Astrocyte (in vitro differentiated cells and primary cell): ENCODE data around the gene TFRC. TPM values are rescaled to one million over a fixed set of nuclear protein-coding genes. Genes with fewer than 3 reads are reported as not detected.
"Not testable (repeated sequence)": the region's sequence is repeated elsewhere in the genome, so short reads cannot be mapped to it uniquely, and the experiment has no call there.

Source experiments
- DNase-seq: peaks from one replicate; pipeline ENCODE4 v3.0.0-alpha.2; 2010; ENCODE audit warnings: low read depth
- FAIRE-seq: peaks from 2 replicates; lab custom pipeline; 2011; peaks lifted over from hg19 to GRCh38; lab: Jason Lieb, UNC
- H2AFZ ChIP-seq: 2 replicates; pipeline ENCODE4 v1.6.0; 2012; ENCODE audit warnings: low read depth, low read length, inconsistent platforms
- H3K27ac ChIP-seq: 2 replicates; pipeline ENCODE4 v1.5.1; 2011; ENCODE audit warnings: low read depth, low read length, inconsistent platforms
- H3K27me3 ChIP-seq: 2 replicates; pipeline ENCODE4 v1.6.0; 2011; ENCODE audit warnings: low read length, inconsistent platforms; ENCODE audit not compliant: insufficient read depth
- H3K36me3 ChIP-seq: 2 replicates; pipeline ENCODE4 v1.5.1; 2011; ENCODE audit warnings: low read length, inconsistent platforms; ENCODE audit not compliant: insufficient read depth
- H3K4me1 ChIP-seq: 2 replicates; pipeline ENCODE4 v1.5.1; 2011; ENCODE audit warnings: low read length, inconsistent platforms; ENCODE audit not compliant: insufficient read depth
- H3K4me2 ChIP-seq: 2 replicates; pipeline ENCODE4 v1.6.0; 2012; ENCODE audit warnings: low read length, inconsistent platforms
- H3K4me3 ChIP-seq: 2 replicates; pipeline ENCODE4 v1.5.1; 2011; ENCODE audit warnings: low read depth, mild to moderate bottlenecking, low read length, inconsistent platforms; ENCODE audit not compliant: insufficient read depth
- H3K79me2 ChIP-seq: 2 replicates; pipeline ENCODE4 v1.6.0; 2012; ENCODE audit warnings: mild to moderate bottlenecking, low read length, inconsistent platforms; ENCODE audit not compliant: insufficient read depth
- H3K9ac ChIP-seq: 2 replicates; pipeline ENCODE4 v1.6.0; 2012; ENCODE audit warnings: mild to moderate bottlenecking, low read length, inconsistent platforms
- H3K9me3 ChIP-seq: 2 replicates; pipeline ENCODE4 v1.5.1; 2012; ENCODE audit warnings: low read depth, mild to moderate bottlenecking, low read length, inconsistent platforms; ENCODE audit not compliant: insufficient read depth
- H4K20me1 ChIP-seq: 2 replicates; pipeline ENCODE4 v1.6.0; 2012; ENCODE audit warnings: low read length, inconsistent platforms; ENCODE audit not compliant: insufficient read depth
- H3K27ac Mint-ChIP-seq: one replicate; pipeline ENCODE4 v1.8.0; 2021; ENCODE audit warnings: mild to moderate bottlenecking, mixed read lengths; ENCODE audit not compliant: unreplicated experiment
- H3K27me3 Mint-ChIP-seq: one replicate; pipeline ENCODE4 v1.8.0; 2021; ENCODE audit warnings: low read depth, mixed read lengths; ENCODE audit not compliant: unreplicated experiment
- H3K36me3 Mint-ChIP-seq: one replicate; pipeline ENCODE4 v1.8.0; 2021; ENCODE audit warnings: low read depth, mixed read lengths; ENCODE audit not compliant: unreplicated experiment
- H3K4me1 Mint-ChIP-seq: one replicate; pipeline ENCODE4 v1.8.0; 2021; ENCODE audit warnings: low read depth, mixed read lengths; ENCODE audit not compliant: unreplicated experiment
- H3K4me3 Mint-ChIP-seq: one replicate; pipeline ENCODE4 v1.8.0; 2021; ENCODE audit warnings: mild to moderate bottlenecking, moderate library complexity, mixed read lengths; ENCODE audit not compliant: unreplicated experiment
- H3K9me3 Mint-ChIP-seq: one replicate; pipeline ENCODE4 v1.8.0; 2021; ENCODE audit warnings: mild to moderate bottlenecking, mixed read lengths; ENCODE audit not compliant: unreplicated experiment
- CTCF ChIP-seq: IDR thresholded peaks from 2 replicates; pipeline ENCODE4 v1.5.1; 2011; ENCODE audit warnings: low read depth, mild to moderate bottlenecking, inconsistent platforms, low read length, moderate library complexity; ENCODE audit not compliant: insufficient read depth
- EZH2 ChIP-seq: IDR thresholded peaks from 2 replicates; pipeline ENCODE4 v1.6.1; 2012; ENCODE audit warnings: mild to moderate bottlenecking, low read length, inconsistent platforms; ENCODE audit not compliant: insufficient read depth
- total RNA-seq: library from RNA; stranded (reverse); gene quantifications from 2 replicates; pipeline ENCODE4 v1.2.1, GENCODE V29; 2021

The TFRC gene
- total RNA-seq, 1 donor from 2014 or later: 98.4 TPM

- not testable (repeated sequence) for H3K4me1 ChIP-seq, H2AFZ ChIP-seq, H3K4me1 Mint-ChIP-seq, DNase-seq, H3K27ac Mint-ChIP-seq, H3K4me3 Mint-ChIP-seq, H3K36me3 Mint-ChIP-seq, H3K79me2 ChIP-seq, H3K27me3 ChIP-seq, FAIRE-seq, H3K27ac ChIP-seq, H3K9me3 ChIP-seq, H3K9me3 Mint-ChIP-seq, H3K4me3 ChIP-seq, H3K4me2 ChIP-seq, H4K20me1 ChIP-seq, H3K36me3 ChIP-seq, H3K9ac ChIP-seq
- peaks cover 16% of the 10 kb centered on the region for H3K27me3 Mint-ChIP-seq
Observed at GRCh38 chr3:196004359-196005052, 77.4 kb downstream of the TFRC start.

GRCh38 chr3:196003611-196004010 is 78.3 kb downstream of the TFRC start:
- no peaks in the 10 kb centered on the region for H3K79me2 ChIP-seq
- no peak overlapping the region for H3K27ac ChIP-seq
- DNase-seq: no peak
- H3K27ac Mint-ChIP-seq: no peak overlapping the region
- H3K36me3 ChIP-seq: no peaks in the 10 kb centered on the region
- no peak overlapping the region for H3K4me2 ChIP-seq
- TF ChIP-seq EZH2: no peak
- no peak for TF ChIP-seq CTCF
- H3K4me3 ChIP-seq: no peak overlapping the region
- peaks cover 2% of the 10 kb centered on the region for H3K9me3 Mint-ChIP-seq
- FAIRE-seq: no peak
- no peak overlapping the region for H3K9ac ChIP-seq
- H3K4me1 ChIP-seq: no peaks in the 10 kb centered on the region
- no peak overlapping the region for H2AFZ ChIP-seq
- H3K4me1 Mint-ChIP-seq: no peaks in the 10 kb centered on the region
- peaks cover 23% of the 10 kb centered on the region for H3K27me3 Mint-ChIP-seq
- no peak overlapping the region for H3K4me3 Mint-ChIP-seq
- H4K20me1 ChIP-seq: no peaks in the 10 kb centered on the region
- H3K27me3 ChIP-seq: peaks cover 6% of the 10 kb centered on the region
- H3K36me3 Mint-ChIP-seq: peaks cover 8% of the 10 kb centered on the region
- H3K9me3 ChIP-seq: no peaks in the 10 kb centered on the region

GRCh38 chr3:196002721-196003120 is 79.2 kb downstream of the TFRC start:
- FAIRE-seq: not testable (repeated sequence)

GRCh38 chr3:196001240-196001639 is 80.7 kb downstream of the TFRC start:
- H3K27ac ChIP-seq, H3K36me3 ChIP-seq, H3K4me3 ChIP-seq, H3K79me2 ChIP-seq, H3K9me3 Mint-ChIP-seq, H2AFZ ChIP-seq, H3K4me3 Mint-ChIP-seq, H3K27ac Mint-ChIP-seq, H4K20me1 ChIP-seq, DNase-seq, H3K4me1 ChIP-seq, H3K9ac ChIP-seq, H3K4me2 ChIP-seq, H3K36me3 Mint-ChIP-seq, FAIRE-seq, H3K4me1 Mint-ChIP-seq, H3K9me3 ChIP-seq: not testable (repeated sequence)
- peaks cover 28% of the 10 kb centered on the region for H3K27me3 Mint-ChIP-seq
- H3K27me3 ChIP-seq: peaks cover 10% of the 10 kb centered on the region

More at GRCh38 chr3:196002721-196003120, 79.2 kb downstream of the TFRC start:
- H3K79me2 ChIP-seq, H2AFZ ChIP-seq, H3K4me1 ChIP-seq, H3K27ac ChIP-seq, H3K27me3 ChIP-seq, H3K9me3 ChIP-seq, H3K9ac ChIP-seq, DNase-seq, H3K9me3 Mint-ChIP-seq, H3K36me3 Mint-ChIP-seq, H3K36me3 ChIP-seq, H4K20me1 ChIP-seq, H3K4me3 Mint-ChIP-seq, H3K27ac Mint-ChIP-seq, H3K4me3 ChIP-seq, H3K4me1 Mint-ChIP-seq, H3K4me2 ChIP-seq: not testable (repeated sequence)
- H3K27me3 Mint-ChIP-seq: peaks cover 19% of the 10 kb centered on the region

GRCh38 chr3:196000360-196000950 is 81.4 kb downstream of the TFRC start:
- not testable (repeated sequence) for H3K4me3 Mint-ChIP-seq, DNase-seq, H3K9ac ChIP-seq

More at GRCh38 chr3:196000360-196000950, 81.4 kb downstream of the TFRC start:
- H3K4me2 ChIP-seq, H3K4me1 Mint-ChIP-seq, H2AFZ ChIP-seq, H4K20me1 ChIP-seq, H3K9me3 ChIP-seq, H3K36me3 Mint-ChIP-seq, H3K4me1 ChIP-seq, FAIRE-seq, H3K79me2 ChIP-seq, H3K36me3 ChIP-seq, H3K27ac Mint-ChIP-seq, H3K4me3 ChIP-seq, H3K27ac ChIP-seq, H3K9me3 Mint-ChIP-seq: not testable (repeated sequence)
- peaks cover 29% of the 10 kb centered on the region for H3K27me3 Mint-ChIP-seq
- peaks cover 10% of the 10 kb centered on the region for H3K27me3 ChIP-seq
